ENCODE data around the gene GMNN. TPM values are rescaled to one million over a fixed set of nuclear protein-coding genes. Genes with fewer than 3 reads are reported as not detected.

The GMNN gene
- polyA plus RNA-seq, 4 donors = 20.8 to 48.3 (median 33.8) TPM

- peaks cover 0 to 3% (median 0%) of the 10 kb centered on the region in 3 donors for H3K36me3 ChIP-seq (ENCODE audit: control insufficient read depth in 3 of 3, insufficient read depth in 2 of 3, low read depth in 1 of 3, low read length in 3 of 3)
- 83 to 94% (median 89%) methylated on average over 8 of the region's 8 CpGs for WGBS, 3 donors
- no peak for FAIRE-seq
- no peak for DNase-seq
- H3K27ac ChIP-seq (ENCODE audit: low read depth in 1 of 3, low read length in 2 of 3) = no peak overlapping the region
- no peak overlapping the region for H3K4me3 ChIP-seq (ENCODE audit: low read depth in 1 of 3, low read length in 3 of 3)
- H3K4me1 ChIP-seq (ENCODE audit: control insufficient read depth in 3 of 3, insufficient read depth in 2 of 3, low read depth in 1 of 3, low read length in 2 of 3) = peaks cover 0 to 2% (median 0%) of the 10 kb centered on the region in 3 donors
- H3K9me3 ChIP-seq (ENCODE audit: control insufficient read depth in 2 of 2, insufficient read depth in 1 of 2, low read depth in 1 of 2, low read length in 1 of 2) = no peaks in the 10 kb centered on the region
- H3K27me3 ChIP-seq (ENCODE audit: control insufficient read depth in 3 of 3, insufficient read depth in 3 of 3, low read length in 3 of 3) = no peaks in the 10 kb centered on the region
Observed at GRCh38 chr6:24802271-24803059, 27.7 kb downstream of the GMNN start.

- no peaks in the 10 kb centered on the region for H3K9me3 ChIP-seq (ENCODE audit: control insufficient read depth in 2 of 2, insufficient read depth in 1 of 2, low read depth in 1 of 2, low read length in 1 of 2)
- peaks cover 0 to 2% (median 0%) of the 10 kb centered on the region in 3 donors for H3K4me1 ChIP-seq (ENCODE audit: control insufficient read depth in 3 of 3, insufficient read depth in 2 of 3, low read depth in 1 of 3, low read length in 2 of 3)
- FAIRE-seq = no peak
- no peaks in the 10 kb centered on the region for H3K27me3 ChIP-seq (ENCODE audit: control insufficient read depth in 3 of 3, insufficient read depth in 3 of 3, low read length in 3 of 3)
- H3K27ac ChIP-seq (ENCODE audit: low read depth in 1 of 3, low read length in 2 of 3) = no peak overlapping the region
- DNase-seq = no peak
- WGBS, 3 donors = 83 to 93% (median 88%) methylated on average over 3 of the region's 3 CpGs
- no peak overlapping the region for H3K4me3 ChIP-seq (ENCODE audit: low read depth in 1 of 3, low read length in 3 of 3)
- H3K36me3 ChIP-seq (ENCODE audit: control insufficient read depth in 3 of 3, insufficient read depth in 2 of 3, low read depth in 1 of 3, low read length in 3 of 3) = peaks cover 0 to 3% (median 0%) of the 10 kb centered on the region in 3 donors
Observed at GRCh38 chr6:24807584-24807983, 32.8 kb downstream of the GMNN start.

- Histone ChIP-seq H3K36me3 (ENCODE audit: control insufficient read depth in 3 of 3, insufficient read depth in 2 of 3, low read depth in 1 of 3, low read length in 3 of 3) (peaks cover 0 to 3% (median 0%) of the 10 kb centered on the region in 3 donors), H3K4me3 (ENCODE audit: low read depth in 1 of 3, low read length in 3 of 3) (no peak overlapping the region), H3K9me3 (ENCODE audit: control insufficient read depth in 2 of 2, insufficient read depth in 1 of 2, low read depth in 1 of 2, low read length in 1 of 2) (no peaks in the 10 kb centered on the region), H3K4me1 (ENCODE audit: control insufficient read depth in 3 of 3, insufficient read depth in 2 of 3, low read depth in 1 of 3, low read length in 2 of 3) (no peaks in the 10 kb centered on the region), H3K27ac (ENCODE audit: low read depth in 1 of 3, low read length in 2 of 3) (no peak overlapping the region), H3K27me3 (ENCODE audit: control insufficient read depth in 3 of 3, insufficient read depth in 3 of 3, low read length in 3 of 3) (no peaks in the 10 kb centered on the region)
- DNase-seq = no peak
- 64 to 86% (median 65%) methylated on average over 3 of the region's 3 CpGs for WGBS, 3 donors
- FAIRE-seq = no peak
Observed at GRCh38 chr6:24809728-24810127, 35.0 kb downstream of the GMNN start.

GRCh38 chr6:24818346-24818745 is 43.6 kb downstream of the GMNN start:
- 92 to 97% (median 93%) methylated on average over 2 of the region's 2 CpGs for WGBS, 3 donors
- FAIRE-seq (no peak), DNase-seq (no peak)
- Histone ChIP-seq H3K9me3 (ENCODE audit: control insufficient read depth in 2 of 2, insufficient read depth in 1 of 2, low read depth in 1 of 2, low read length in 1 of 2) (no peaks in the 10 kb centered on the region), H3K4me3 (ENCODE audit: low read depth in 1 of 3, low read length in 3 of 3) (no peak overlapping the region), H3K36me3 (ENCODE audit: control insufficient read depth in 3 of 3, insufficient read depth in 2 of 3, low read depth in 1 of 3, low read length in 3 of 3) (no peaks in the 10 kb centered on the region), H3K4me1 (ENCODE audit: control insufficient read depth in 3 of 3, insufficient read depth in 2 of 3, low read depth in 1 of 3, low read length in 2 of 3) (no peaks in the 10 kb centered on the region), H3K27me3 (ENCODE audit: control insufficient read depth in 3 of 3, insufficient read depth in 3 of 3, low read length in 3 of 3) (no peaks in the 10 kb centered on the region), H3K27ac (ENCODE audit: low read depth in 1 of 3, low read length in 2 of 3) (no peak overlapping the region)

GRCh38 chr6:24821860-24822444 is 47.2 kb downstream of the GMNN start:
- Histone ChIP-seq H3K27me3 (ENCODE audit: control insufficient read depth in 3 of 3, insufficient read depth in 3 of 3, low read length in 3 of 3) (no peaks in the 10 kb centered on the region), H3K27ac (ENCODE audit: low read depth in 1 of 3, low read length in 2 of 3) (no peak overlapping the region), H3K4me3 (ENCODE audit: low read depth in 1 of 3, low read length in 3 of 3) (no peak overlapping the region), H3K36me3 (ENCODE audit: control insufficient read depth in 3 of 3, insufficient read depth in 2 of 3, low read depth in 1 of 3, low read length in 3 of 3) (no peaks in the 10 kb centered on the region), H3K4me1 (ENCODE audit: control insufficient read depth in 3 of 3, insufficient read depth in 2 of 3, low read depth in 1 of 3, low read length in 2 of 3) (no peaks in the 10 kb centered on the region), H3K9me3 (ENCODE audit: control insufficient read depth in 2 of 2, insufficient read depth in 1 of 2, low read depth in 1 of 2, low read length in 1 of 2) (no peaks in the 10 kb centered on the region)
- DNase-seq = no peak
- WGBS, 3 donors = 86 to 92% (median 90%) methylated on average over 3 of the region's 3 CpGs
- FAIRE-seq = no peak

- Histone ChIP-seq H3K36me3 (ENCODE audit: control insufficient read depth in 3 of 3, insufficient read depth in 2 of 3, low read depth in 1 of 3, low read length in 3 of 3) (no peaks in the 10 kb centered on the region), H3K9me3 (ENCODE audit: control insufficient read depth in 2 of 2, insufficient read depth in 1 of 2, low read depth in 1 of 2, low read length in 1 of 2) (no peaks in the 10 kb centered on the region), H3K27ac (ENCODE audit: low read depth in 1 of 3, low read length in 2 of 3) (no peak overlapping the region), H3K27me3 (ENCODE audit: control insufficient read depth in 3 of 3, insufficient read depth in 3 of 3, low read length in 3 of 3) (no peaks in the 10 kb centered on the region), H3K4me1 (ENCODE audit: control insufficient read depth in 3 of 3, insufficient read depth in 2 of 3, low read depth in 1 of 3, low read length in 2 of 3) (no peaks in the 10 kb centered on the region), H3K4me3 (ENCODE audit: low read depth in 1 of 3, low read length in 3 of 3) (no peak overlapping the region)
- FAIRE-seq (no peak), DNase-seq (no peak)
- WGBS, 3 donors = 89 to 94% (median 93%) methylated on average over 6 of the region's 6 CpGs
Observed at GRCh38 chr6:24822696-24823095, 48.0 kb downstream of the GMNN start.

GRCh38 chr6:24823185-24823584 is 48.4 kb downstream of the GMNN start:
- no peaks in the 10 kb centered on the region for H3K27me3 ChIP-seq (ENCODE audit: control insufficient read depth in 3 of 3, insufficient read depth in 3 of 3, low read length in 3 of 3)
- H3K4me3 ChIP-seq (ENCODE audit: low read depth in 1 of 3, low read length in 3 of 3) = no peak overlapping the region
- no peaks in the 10 kb centered on the region for H3K9me3 ChIP-seq (ENCODE audit: control insufficient read depth in 2 of 2, insufficient read depth in 1 of 2, low read depth in 1 of 2, low read length in 1 of 2)
- no peaks in the 10 kb centered on the region for H3K4me1 ChIP-seq (ENCODE audit: control insufficient read depth in 3 of 3, insufficient read depth in 2 of 3, low read depth in 1 of 3, low read length in 2 of 3)
- FAIRE-seq (no peak), DNase-seq (no peak)
- H3K36me3 ChIP-seq (ENCODE audit: control insufficient read depth in 3 of 3, insufficient read depth in 2 of 3, low read depth in 1 of 3, low read length in 3 of 3) = no peaks in the 10 kb centered on the region
- H3K27ac ChIP-seq (ENCODE audit: low read depth in 1 of 3, low read length in 2 of 3) = no peak overlapping the region
- WGBS, 3 donors = 69 to 86% (median 83%) methylated on average over 2 of the region's 2 CpGs

GRCh38 chr6:24824142-24824938 is 49.6 kb downstream of the GMNN start:
- WGBS, 3 donors = 83 to 89% (median 88%) methylated on average over 6 of the region's 6 CpGs
- Histone ChIP-seq H3K4me1 (ENCODE audit: control insufficient read depth in 3 of 3, insufficient read depth in 2 of 3, low read depth in 1 of 3, low read length in 2 of 3) (no peaks in the 10 kb centered on the region), H3K27me3 (ENCODE audit: control insufficient read depth in 3 of 3, insufficient read depth in 3 of 3, low read length in 3 of 3) (no peaks in the 10 kb centered on the region), H3K9me3 (ENCODE audit: control insufficient read depth in 2 of 2, insufficient read depth in 1 of 2, low read depth in 1 of 2, low read length in 1 of 2) (no peaks in the 10 kb centered on the region), H3K4me3 (ENCODE audit: low read depth in 1 of 3, low read length in 3 of 3) (no peak overlapping the region), H3K27ac (ENCODE audit: low read depth in 1 of 3, low read length in 2 of 3) (no peak overlapping the region), H3K36me3 (ENCODE audit: control insufficient read depth in 3 of 3, insufficient read depth in 2 of 3, low read depth in 1 of 3, low read length in 3 of 3) (no peaks in the 10 kb centered on the region)
- DNase-seq = no peak
- no peak for FAIRE-seq
